ENCODE measurements around the gene MUSTN1.

Gene MUSTN1

DNA sequence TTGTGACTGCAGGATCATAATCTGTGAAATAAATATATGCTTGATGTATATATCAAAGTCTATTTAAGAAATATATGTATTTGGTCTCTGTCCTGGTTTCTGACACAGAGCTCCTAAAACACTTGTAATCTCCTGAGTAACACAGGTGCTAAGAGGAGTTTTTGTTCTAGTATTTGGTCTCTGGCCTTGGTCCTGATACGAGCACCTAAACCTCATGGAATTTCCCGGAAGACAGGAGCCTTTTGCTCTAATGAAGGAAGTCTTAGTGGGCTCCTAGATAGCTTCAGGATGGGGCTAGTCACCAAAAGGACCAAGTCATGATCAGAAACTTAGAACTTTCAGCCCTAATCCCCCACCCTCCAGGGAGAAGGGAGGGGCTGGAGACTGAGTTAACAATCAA is 19.2 kb upstream of the MUSTN1 start:
- no peak for TF ChIP-seq TAF1 (IDR thresholded peaks at IDR 0.05; ENCODE audit: borderline replicate concordance, insufficient read depth, low read length)
- TF ChIP-seq POLR2AphosphoS5 (IDR thresholded peaks at IDR 0.05; ENCODE audit: low read depth, low read length): no peak
- peak; percentile 51 to 86; a peak in 3 of 4 replicates for TF ChIP-seq REST (IDR thresholded peaks at IDR 0.05; ENCODE audit: insufficient read depth in 1 of 2, low read depth in 2 of 2, low read length in 2 of 2)

GRCh38 chr3:52852419-52852818 is 17.6 kb upstream of the MUSTN1 start:
- no peak for TF ChIP-seq SIN3A (IDR thresholded peaks at IDR 0.05; ENCODE audit: borderline replicate concordance, insufficient read depth, low read length)
- no peak for TF ChIP-seq TAF1 (IDR thresholded peaks at IDR 0.05; ENCODE audit: borderline replicate concordance, insufficient read depth, low read length)
- TF ChIP-seq POLR2AphosphoS5 (IDR thresholded peaks at IDR 0.05; ENCODE audit: low read depth, low read length): no peak
- no peak for TF ChIP-seq FOXP2 (optimal IDR thresholded peaks at IDR 0.05; ENCODE audit: borderline replicate concordance, extremely low read depth, extremely low read length, insufficient read depth)
- TF ChIP-seq REST (IDR thresholded peaks at IDR 0.05; ENCODE audit: insufficient read depth in 1 of 2, low read depth in 2 of 2, low read length in 2 of 2): no peak

- TF ChIP-seq REST (IDR thresholded peaks at IDR 0.05; ENCODE audit: insufficient read depth in 1 of 2, low read depth in 2 of 2, low read length in 2 of 2) (no peak), TAF1 (IDR thresholded peaks at IDR 0.05; ENCODE audit: borderline replicate concordance, insufficient read depth, low read length) (no peak), SIN3A (IDR thresholded peaks at IDR 0.05; ENCODE audit: borderline replicate concordance, insufficient read depth, low read length) (no peak), POLR2AphosphoS5 (IDR thresholded peaks at IDR 0.05; ENCODE audit: low read depth, low read length) (no peak), FOXP2 (optimal IDR thresholded peaks at IDR 0.05; ENCODE audit: borderline replicate concordance, extremely low read depth, extremely low read length, insufficient read depth) (no peak)
Measured at GRCh38 chr3:52851348-52851747, 16.5 kb upstream of the MUSTN1 start.

DNA sequence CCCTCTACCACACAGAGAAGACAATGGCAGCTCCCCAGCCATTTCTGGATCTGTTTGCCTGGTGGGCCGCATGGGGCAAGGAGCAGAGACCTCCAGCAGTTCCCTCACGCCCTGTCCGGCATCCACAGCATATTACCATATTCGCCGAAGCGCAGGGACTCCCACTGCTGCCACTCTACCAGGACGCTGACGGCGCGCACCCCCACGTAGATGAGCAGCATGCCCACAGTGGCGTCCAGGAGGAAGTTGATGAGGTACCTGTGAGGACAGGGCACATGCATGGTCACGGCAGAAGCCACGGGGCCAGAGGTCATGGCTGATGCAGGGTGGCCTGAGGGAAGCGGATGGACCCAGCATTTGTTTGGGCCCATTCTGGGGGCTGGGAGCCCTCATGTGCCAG is 14.8 kb upstream of the MUSTN1 start:
- no peak for TF ChIP-seq POLR2AphosphoS5 (IDR thresholded peaks at IDR 0.05; ENCODE audit: low read depth, low read length)

DNA sequence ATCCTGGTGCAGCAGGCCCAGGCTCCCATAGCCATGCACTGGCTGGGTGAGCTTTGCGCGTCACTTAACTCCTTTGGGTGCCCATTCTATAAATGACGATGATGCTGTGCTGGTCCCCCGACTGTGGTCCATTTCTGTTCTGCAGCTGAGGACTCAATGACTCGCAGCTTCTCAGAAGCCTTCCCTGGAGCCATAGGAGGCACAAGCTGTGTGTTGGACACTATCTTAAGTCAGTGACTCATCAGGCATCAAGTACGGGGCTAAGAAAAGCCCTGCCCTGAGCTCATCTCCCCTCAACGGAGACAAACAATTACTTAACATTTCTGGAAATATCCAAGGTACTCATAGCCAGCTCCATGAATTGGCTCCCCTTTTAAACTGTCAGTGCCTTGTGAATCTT is 13.8 kb upstream of the MUSTN1 start:
- no peak for TF ChIP-seq TAF1 (IDR thresholded peaks at IDR 0.05; ENCODE audit: borderline replicate concordance, insufficient read depth, low read length)
- no peak for TF ChIP-seq SIN3A (IDR thresholded peaks at IDR 0.05; ENCODE audit: borderline replicate concordance, insufficient read depth, low read length)
- no peak for TF ChIP-seq POLR2AphosphoS5 (IDR thresholded peaks at IDR 0.05; ENCODE audit: low read depth, low read length)
- TF ChIP-seq REST (IDR thresholded peaks at IDR 0.05; ENCODE audit: insufficient read depth in 1 of 2, low read depth in 2 of 2, low read length in 2 of 2): no peak
- TF ChIP-seq FOXP2 (optimal IDR thresholded peaks at IDR 0.05; ENCODE audit: borderline replicate concordance, extremely low read depth, extremely low read length, insufficient read depth): no peak

Data from PFSK-1 (cell line).